Measurements from ENCODE around the gene IL1F10.

- TF ChIP-seq, protein P1, sequence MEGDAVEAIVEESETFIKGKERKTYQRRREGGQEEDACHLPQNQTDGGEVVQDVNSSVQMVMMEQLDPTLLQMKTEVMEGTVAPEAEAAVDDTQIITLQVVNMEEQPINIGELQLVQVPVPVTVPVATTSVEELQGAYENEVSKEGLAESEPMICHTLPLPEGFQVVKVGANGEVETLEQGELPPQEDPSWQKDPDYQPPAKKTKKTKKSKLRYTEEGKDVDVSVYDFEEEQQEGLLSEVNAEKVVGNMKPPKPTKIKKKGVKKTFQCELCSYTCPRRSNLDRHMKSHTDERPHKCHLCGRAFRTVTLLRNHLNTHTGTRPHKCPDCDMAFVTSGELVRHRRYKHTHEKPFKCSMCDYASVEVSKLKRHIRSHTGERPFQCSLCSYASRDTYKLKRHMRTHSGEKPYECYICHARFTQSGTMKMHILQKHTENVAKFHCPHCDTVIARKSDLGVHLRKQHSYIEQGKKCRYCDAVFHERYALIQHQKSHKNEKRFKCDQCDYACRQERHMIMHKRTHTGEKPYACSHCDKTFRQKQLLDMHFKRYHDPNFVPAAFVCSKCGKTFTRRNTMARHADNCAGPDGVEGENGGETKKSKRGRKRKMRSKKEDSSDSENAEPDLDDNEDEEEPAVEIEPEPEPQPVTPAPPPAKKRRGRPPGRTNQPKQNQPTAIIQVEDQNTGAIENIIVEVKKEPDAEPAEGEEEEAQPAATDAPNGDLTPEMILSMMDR (IDR thresholded peaks at IDR 0.05; ENCODE audit: low read depth, low read length, poor library complexity, severe bottlenecking), result no peak
- no peak for TF ChIP-seq EZH2phosphoT487 (IDR thresholded peaks at IDR 0.05; ENCODE audit: borderline replicate concordance, low read length)
Measured at GRCh38 chr2:113046465-113046864, 21.3 kb upstream of the IL1F10 start.

All from DOHH2 (cell line).